ENCODE data around the gene TRAPPC2L.

TRAPPC2L gene

GRCh38 chr16:88859381-88860091 lies 2.6 kb downstream of the TRAPPC2L start:
- no peak for DNase-seq (ENCODE audit: low read depth in 2 of 2)

- no peak for DNase-seq (ENCODE audit: low read depth in 2 of 2)
These were observed 4.4 kb downstream of the TRAPPC2L start for GRCh38 chr16:88861359-88861758.

GRCh38 chr16:88862968-88863367 lies 6.0 kb downstream of the TRAPPC2L start:
- no peak for DNase-seq (ENCODE audit: low read depth in 2 of 2)

- DNase-seq (ENCODE audit: low read depth in 2 of 2): no peak
These were observed 6.5 kb downstream of the TRAPPC2L start for GRCh38 chr16:88863426-88863825.

- no peak for DNase-seq (ENCODE audit: low read depth in 2 of 2)
These were observed 7.2 kb downstream of the TRAPPC2L start for GRCh38 chr16:88864099-88864498.

- no peak for DNase-seq (ENCODE audit: low read depth in 2 of 2)
These were observed 7.6 kb downstream of the TRAPPC2L start for GRCh38 chr16:88864521-88864920.

- DNase-seq (ENCODE audit: low read depth in 2 of 2): no peak
These were observed 8.4 kb downstream of the TRAPPC2L start for GRCh38 chr16:88865310-88865709.

- DNase-seq (ENCODE audit: low read depth in 2 of 2): no peak
These were observed 8.8 kb downstream of the TRAPPC2L start for GRCh38 chr16:88865742-88866141.

GRCh38 chr16:88866151-88866920 lies 9.4 kb downstream of the TRAPPC2L start, which contains the start of gene PABPN1L:
PABPN1L (minus strand) TSS chr16:88866660; CDS start chr16:88866606, 54 bp downstream.
- DNase-seq (ENCODE audit: low read depth in 2 of 2): no peak

- no peak for DNase-seq (ENCODE audit: low read depth in 2 of 2)
These were observed 10.8 kb downstream of the TRAPPC2L start for GRCh38 chr16:88867581-88868246.

GRCh38 chr16:88868974-88869672 lies 12.2 kb downstream of the TRAPPC2L start:
- no peak for DNase-seq (ENCODE audit: low read depth in 2 of 2)

GRCh38 chr16:88869673-88869980 lies 12.7 kb downstream of the TRAPPC2L start:
- DNase-seq (ENCODE audit: low read depth in 2 of 2): no peak

- DNase-seq (ENCODE audit: low read depth in 2 of 2): no peak
These were observed 13.9 kb downstream of the TRAPPC2L start for GRCh38 chr16:88870608-88871348.

- no peak for DNase-seq (ENCODE audit: low read depth in 2 of 2)
These were observed 14.4 kb downstream of the TRAPPC2L start for GRCh38 chr16:88871349-88871702.

- no peak for DNase-seq (ENCODE audit: low read depth in 2 of 2)
These were observed 14.9 kb downstream of the TRAPPC2L start for GRCh38 chr16:88871730-88872416.

GRCh38 chr16:88872650-88873331 lies 15.9 kb downstream of the TRAPPC2L start:
- DNase-seq (ENCODE audit: low read depth in 2 of 2): no peak

- DNase-seq (ENCODE audit: low read depth in 2 of 2): no peak
These were observed 18.1 kb downstream of the TRAPPC2L start for GRCh38 chr16:88874938-88875599.

- no peak for DNase-seq (ENCODE audit: low read depth in 2 of 2)
These were observed 18.8 kb downstream of the TRAPPC2L start for GRCh38 chr16:88875703-88876234.

GRCh38 chr16:88876942-88877526 lies 20.1 kb downstream of the TRAPPC2L start:
- DNase-seq (ENCODE audit: low read depth in 2 of 2): no peak

Measured in stimulated activated CD4-positive, alpha-beta T cell treated with anti-CD3 and anti-CD28 coated beads, Interleukin-4, amount 100 ng/mL, for 48 hours (primary cell).